NCI-H460 (cell line): ENCODE data around the gene IFNA13. TPM values are rescaled to one million over a fixed set of nuclear protein-coding genes. Genes with fewer than 3 reads are reported as not detected.
A peak's percentile ranks its signal among the peaks of the same experiment; 100 is the strongest.

Experiments used
- DNase-seq: peaks from one replicate; pipeline ENCODE4 v3.0.0-alpha.2; 2016; ENCODE audit warnings: low read depth; ENCODE audit errors: extremely low read depth
- total RNA-seq: library from RNA; depleted of rRNA; stranded (reverse); fragments of >200 nt; shearing (Covaris generic); gene quantifications from 2 replicates; pipeline ENCODE4 v1.2.3, GENCODE V29; 2014

IFNA13 gene
- total RNA-seq, 1 experiment from 2014 or later, result not detected

GRCh38 chr9:21362287-21362686 is 5.6 kb downstream of the IFNA13 start:
- DNase-seq, result no peak

- no peak for DNase-seq
These were observed 10.1 kb downstream of the IFNA13 start for GRCh38 chr9:21357479-21358460.

- DNase-seq, result no peak
These were observed 17.1 kb downstream of the IFNA13 start, which contains the start of gene IFNA6 for GRCh38 chr9:21350787-21351186. Gene IFNA6 (minus strand): TSS chr9:21350887. CDS start chr9:21350887, 0 bp downstream.

- no peak for DNase-seq
These were observed 19.4 kb downstream of the IFNA13 start for GRCh38 chr9:21348430-21348970.

GRCh38 chr9:21340735-21341134 is 27.1 kb downstream of the IFNA13 start:
- no peak for DNase-seq

GRCh38 chr9:21336457-21336856 is 31.4 kb downstream of the IFNA13 start:
- DNase-seq, result no peak

- DNase-seq, result peak; percentile 83
These were observed 32.9 kb downstream of the IFNA13 start, which contains the start of gene KLHL9 for GRCh38 chr9:21334701-21335632. Gene KLHL9 (minus strand): TSS chr9:21335404. CDS start chr9:21334859, 545 bp downstream.

- DNase-seq, result no peak
These were observed 34.6 kb downstream of the IFNA13 start for GRCh38 chr9:21333226-21333625.

- no peak for DNase-seq
These were observed 36.0 kb downstream of the IFNA13 start for GRCh38 chr9:21331676-21332402.

GRCh38 chr9:21326526-21327139 is 41.2 kb downstream of the IFNA13 start:
- DNase-seq, result peak; percentile 43

- no peak for DNase-seq
These were observed 43.8 kb downstream of the IFNA13 start for GRCh38 chr9:21324047-21324446.

- DNase-seq, result no peak
These were observed 44.9 kb downstream of the IFNA13 start for GRCh38 chr9:21322911-21323461.

- no peak for DNase-seq
These were observed 47.4 kb downstream of the IFNA13 start for GRCh38 chr9:21320465-21320864.

GRCh38 chr9:21317956-21318923 is 49.6 kb downstream of the IFNA13 start:
- peak; percentile 33 for DNase-seq
